ENCODE data around the gene CFAP74. TPM values are rescaled to one million over a fixed set of nuclear protein-coding genes. Genes with fewer than 3 reads are reported as not detected.

The CFAP74 gene
- polyA plus RNA-seq, 1 donor from 2014 or later = 0.22 TPM

DNA sequence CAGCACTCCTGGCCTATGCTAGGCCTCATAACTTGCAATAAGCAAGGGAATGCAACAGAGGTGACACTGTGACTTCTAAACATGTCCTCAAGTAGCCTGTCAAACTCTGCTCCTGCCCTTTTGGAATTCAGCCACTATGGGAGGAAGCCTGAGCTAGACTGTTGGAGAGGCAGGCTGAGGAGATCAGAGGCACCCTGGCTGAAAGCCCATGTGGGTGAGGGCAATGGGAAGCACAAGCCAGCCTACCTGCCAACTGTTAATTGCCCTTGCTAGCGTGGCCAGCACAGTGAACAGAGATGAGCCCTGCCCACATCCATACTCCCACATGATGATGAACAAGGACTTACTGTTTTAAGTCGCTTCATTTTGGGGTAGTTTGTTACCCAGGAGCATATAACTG lies 130.4 kb downstream of the CFAP74 start:
- H3F3A ChIP-seq (ENCODE audit: insufficient read depth, low read length, poor library complexity, severe bottlenecking) = no peaks in the 10 kb centered on the region
- no peak overlapping the region for H3K9ac ChIP-seq (ENCODE audit: low read length)
- no peak overlapping the region for H3K4me2 ChIP-seq (ENCODE audit: low read length)
- no peak overlapping the region for H2AFZ ChIP-seq (ENCODE audit: low read depth, low read length)
- no peak for TF ChIP-seq EZH2 (IDR thresholded peaks at IDR 0.05; ENCODE audit: borderline replicate concordance, insufficient read depth, low read length, poor library complexity, severe bottlenecking)
- TF ChIP-seq POLR2AphosphoS5 (IDR thresholded peaks at IDR 0.05) = no peak
- TF ChIP-seq EP300 (conservative IDR thresholded peaks at IDR 0.05; ENCODE audit: poor library complexity, severe bottlenecking) = no peak
- TF ChIP-seq, protein P1, sequence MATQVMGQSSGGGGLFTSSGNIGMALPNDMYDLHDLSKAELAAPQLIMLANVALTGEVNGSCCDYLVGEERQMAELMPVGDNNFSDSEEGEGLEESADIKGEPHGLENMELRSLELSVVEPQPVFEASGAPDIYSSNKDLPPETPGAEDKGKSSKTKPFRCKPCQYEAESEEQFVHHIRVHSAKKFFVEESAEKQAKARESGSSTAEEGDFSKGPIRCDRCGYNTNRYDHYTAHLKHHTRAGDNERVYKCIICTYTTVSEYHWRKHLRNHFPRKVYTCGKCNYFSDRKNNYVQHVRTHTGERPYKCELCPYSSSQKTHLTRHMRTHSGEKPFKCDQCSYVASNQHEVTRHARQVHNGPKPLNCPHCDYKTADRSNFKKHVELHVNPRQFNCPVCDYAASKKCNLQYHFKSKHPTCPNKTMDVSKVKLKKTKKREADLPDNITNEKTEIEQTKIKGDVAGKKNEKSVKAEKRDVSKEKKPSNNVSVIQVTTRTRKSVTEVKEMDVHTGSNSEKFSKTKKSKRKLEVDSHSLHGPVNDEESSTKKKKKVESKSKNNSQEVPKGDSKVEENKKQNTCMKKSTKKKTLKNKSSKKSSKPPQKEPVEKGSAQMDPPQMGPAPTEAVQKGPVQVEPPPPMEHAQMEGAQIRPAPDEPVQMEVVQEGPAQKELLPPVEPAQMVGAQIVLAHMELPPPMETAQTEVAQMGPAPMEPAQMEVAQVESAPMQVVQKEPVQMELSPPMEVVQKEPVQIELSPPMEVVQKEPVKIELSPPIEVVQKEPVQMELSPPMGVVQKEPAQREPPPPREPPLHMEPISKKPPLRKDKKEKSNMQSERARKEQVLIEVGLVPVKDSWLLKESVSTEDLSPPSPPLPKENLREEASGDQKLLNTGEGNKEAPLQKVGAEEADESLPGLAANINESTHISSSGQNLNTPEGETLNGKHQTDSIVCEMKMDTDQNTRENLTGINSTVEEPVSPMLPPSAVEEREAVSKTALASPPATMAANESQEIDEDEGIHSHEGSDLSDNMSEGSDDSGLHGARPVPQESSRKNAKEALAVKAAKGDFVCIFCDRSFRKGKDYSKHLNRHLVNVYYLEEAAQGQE (IDR thresholded peaks at IDR 0.05; ENCODE audit: borderline replicate concordance) = no peak
- TF ChIP-seq TAF1 (IDR thresholded peaks at IDR 0.05; ENCODE audit: low read depth) = no peak
- no peak for TF ChIP-seq MXI1 (conservative IDR thresholded peaks at IDR 0.05; ENCODE audit: poor library complexity, severe bottlenecking)
- no peak for TF ChIP-seq SMC3 (conservative IDR thresholded peaks at IDR 0.05; ENCODE audit: poor library complexity)
- TF ChIP-seq RAD21 (conservative IDR thresholded peaks at IDR 0.05) = no peak
- TF ChIP-seq, protein P2, sequence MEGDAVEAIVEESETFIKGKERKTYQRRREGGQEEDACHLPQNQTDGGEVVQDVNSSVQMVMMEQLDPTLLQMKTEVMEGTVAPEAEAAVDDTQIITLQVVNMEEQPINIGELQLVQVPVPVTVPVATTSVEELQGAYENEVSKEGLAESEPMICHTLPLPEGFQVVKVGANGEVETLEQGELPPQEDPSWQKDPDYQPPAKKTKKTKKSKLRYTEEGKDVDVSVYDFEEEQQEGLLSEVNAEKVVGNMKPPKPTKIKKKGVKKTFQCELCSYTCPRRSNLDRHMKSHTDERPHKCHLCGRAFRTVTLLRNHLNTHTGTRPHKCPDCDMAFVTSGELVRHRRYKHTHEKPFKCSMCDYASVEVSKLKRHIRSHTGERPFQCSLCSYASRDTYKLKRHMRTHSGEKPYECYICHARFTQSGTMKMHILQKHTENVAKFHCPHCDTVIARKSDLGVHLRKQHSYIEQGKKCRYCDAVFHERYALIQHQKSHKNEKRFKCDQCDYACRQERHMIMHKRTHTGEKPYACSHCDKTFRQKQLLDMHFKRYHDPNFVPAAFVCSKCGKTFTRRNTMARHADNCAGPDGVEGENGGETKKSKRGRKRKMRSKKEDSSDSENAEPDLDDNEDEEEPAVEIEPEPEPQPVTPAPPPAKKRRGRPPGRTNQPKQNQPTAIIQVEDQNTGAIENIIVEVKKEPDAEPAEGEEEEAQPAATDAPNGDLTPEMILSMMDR (IDR thresholded peaks at IDR 0.05; ENCODE audit: poor library complexity, severe bottlenecking) = no peak
- no peaks in the 10 kb centered on the region for H3K9me3 ChIP-seq (ENCODE audit: low read length)
- no peaks in the 10 kb centered on the region for H3K9me2 ChIP-seq (ENCODE audit: insufficient read depth, low read length)
- no peak overlapping the region for H3K27ac ChIP-seq (ENCODE audit: low read length)
- no peaks in the 10 kb centered on the region for H3K27me3 ChIP-seq (ENCODE audit: insufficient read depth, low read depth, low read length)
- peaks cover 93% of the 10 kb centered on the region for H3K79me2 ChIP-seq (replicated peaks; ENCODE audit: insufficient read depth, low read length)
- H3K36me3 ChIP-seq (ENCODE audit: insufficient read depth, low read length) = no peaks in the 10 kb centered on the region
- no peak overlapping the region for H3K4me3 ChIP-seq (ENCODE audit: low read length)
- H4K20me1 ChIP-seq (ENCODE audit: insufficient read depth) = peaks cover 68% of the 10 kb centered on the region

DNA sequence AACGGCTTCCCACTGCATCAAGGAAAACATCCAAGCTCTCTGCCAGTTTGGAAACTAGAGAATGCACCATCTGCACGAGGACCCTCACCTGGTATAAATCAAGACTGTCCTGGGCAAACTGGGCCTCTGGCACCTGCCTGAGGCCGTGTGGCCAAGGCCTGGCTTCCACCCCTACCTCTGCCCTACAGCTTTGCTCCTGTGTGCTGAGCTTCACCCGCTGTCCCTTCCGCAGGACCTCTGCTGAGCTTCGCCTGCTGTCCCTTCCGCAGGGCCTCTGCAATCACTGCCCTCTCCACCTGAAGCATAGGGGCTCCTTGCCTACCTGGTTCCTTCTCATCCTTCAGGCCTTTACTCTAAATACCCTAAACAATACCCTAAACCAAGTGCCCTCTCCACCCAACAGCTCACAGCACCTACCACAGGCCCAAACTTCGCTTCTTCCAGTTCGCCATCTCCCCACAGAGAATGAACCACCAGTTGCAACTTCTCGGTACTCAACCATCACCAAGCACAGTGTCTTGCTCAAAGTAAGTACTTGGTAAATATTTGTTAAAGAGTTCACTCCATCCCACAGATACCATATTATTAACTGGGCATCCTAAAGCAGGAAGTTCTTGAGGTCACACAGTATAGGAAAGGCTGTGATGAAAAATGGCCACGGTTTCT lies 131.1 kb downstream of the CFAP74 start:
- H4K20me1 ChIP-seq (ENCODE audit: insufficient read depth) = peaks cover 61% of the 10 kb centered on the region
- no peak overlapping the region for H3K4me3 ChIP-seq (ENCODE audit: low read length)
- peaks cover 93% of the 10 kb centered on the region for H3K79me2 ChIP-seq (replicated peaks; ENCODE audit: insufficient read depth, low read length)
- no peaks in the 10 kb centered on the region for H3K9me2 ChIP-seq (ENCODE audit: insufficient read depth, low read length)
- H3F3A ChIP-seq (ENCODE audit: insufficient read depth, low read length, poor library complexity, severe bottlenecking) = peaks cover 3% of the 10 kb centered on the region
- no peaks in the 10 kb centered on the region for H3K27me3 ChIP-seq (ENCODE audit: insufficient read depth, low read depth, low read length)
- H3K9me3 ChIP-seq (ENCODE audit: low read length) = no peaks in the 10 kb centered on the region
- no peaks in the 10 kb centered on the region for H3K36me3 ChIP-seq (ENCODE audit: insufficient read depth, low read length)
- H3K9ac ChIP-seq (ENCODE audit: low read length) = no peak overlapping the region
- H3K4me2 ChIP-seq (ENCODE audit: low read length) = no peak overlapping the region
- H2AFZ ChIP-seq (ENCODE audit: low read depth, low read length) = no peak overlapping the region
- TF ChIP-seq SMC3 (conservative IDR thresholded peaks at IDR 0.05; ENCODE audit: poor library complexity) (no peak), EP300 (conservative IDR thresholded peaks at IDR 0.05; ENCODE audit: poor library complexity, severe bottlenecking) (no peak), TAF1 (IDR thresholded peaks at IDR 0.05; ENCODE audit: low read depth) (no peak), MXI1 (conservative IDR thresholded peaks at IDR 0.05; ENCODE audit: poor library complexity, severe bottlenecking) (no peak), EZH2 (IDR thresholded peaks at IDR 0.05; ENCODE audit: borderline replicate concordance, insufficient read depth, low read length, poor library complexity, severe bottlenecking) (no peak), RAD21 (conservative IDR thresholded peaks at IDR 0.05) (no peak), POLR2AphosphoS5 (IDR thresholded peaks at IDR 0.05) (no peak)
- TF ChIP-seq, protein P2 (IDR thresholded peaks at IDR 0.05; ENCODE audit: poor library complexity, severe bottlenecking) = no peak
- TF ChIP-seq, protein P1 (IDR thresholded peaks at IDR 0.05; ENCODE audit: borderline replicate concordance) = no peak
- no peak overlapping the region for H3K27ac ChIP-seq (ENCODE audit: low read length)

Measured in neural cell (in vitro differentiated cells).